ENCODE results near the gene ANKRD11.
A peak's percentile ranks its signal among the peaks of the same experiment; 100 is the strongest.

Gene ANKRD11

DNA sequence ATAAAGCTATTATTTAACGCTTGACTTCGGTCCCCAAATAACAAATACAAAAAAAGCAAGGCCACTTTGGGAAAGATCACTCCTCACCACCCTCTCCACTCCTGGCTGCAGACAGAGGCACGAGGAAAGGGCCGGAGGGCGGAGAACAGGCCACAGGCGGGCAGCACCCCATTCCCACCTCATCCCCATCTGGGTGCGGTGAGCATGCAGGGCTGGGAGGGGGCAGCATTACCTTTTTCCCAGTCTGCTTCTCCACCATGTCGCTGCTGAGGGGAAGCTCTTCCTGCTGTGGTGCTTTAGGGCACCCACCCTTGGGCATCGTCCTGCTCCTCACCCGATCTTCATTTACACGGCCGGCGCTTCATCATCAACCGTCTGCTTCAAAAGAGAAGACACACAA, 173.7 kb downstream of the ANKRD11 start:
- ChIA-PET CTCF (interaction anchor here (1.2 to 2.8 kb wide), 2 partner anchors 8 to 579 kb away, joined by 3 to 9 read pairs; no protein-coding TSS in a partner anchor), POLR2A (no interaction called here)
- TF ChIP-seq CTCF (IDR thresholded peaks at IDR 0.05; ENCODE audit: control extremely low read depth, extremely low read depth, low read depth, missing control alignments) = no peak
- DNase-seq (ENCODE audit: extremely low spot score) = no peak

DNA sequence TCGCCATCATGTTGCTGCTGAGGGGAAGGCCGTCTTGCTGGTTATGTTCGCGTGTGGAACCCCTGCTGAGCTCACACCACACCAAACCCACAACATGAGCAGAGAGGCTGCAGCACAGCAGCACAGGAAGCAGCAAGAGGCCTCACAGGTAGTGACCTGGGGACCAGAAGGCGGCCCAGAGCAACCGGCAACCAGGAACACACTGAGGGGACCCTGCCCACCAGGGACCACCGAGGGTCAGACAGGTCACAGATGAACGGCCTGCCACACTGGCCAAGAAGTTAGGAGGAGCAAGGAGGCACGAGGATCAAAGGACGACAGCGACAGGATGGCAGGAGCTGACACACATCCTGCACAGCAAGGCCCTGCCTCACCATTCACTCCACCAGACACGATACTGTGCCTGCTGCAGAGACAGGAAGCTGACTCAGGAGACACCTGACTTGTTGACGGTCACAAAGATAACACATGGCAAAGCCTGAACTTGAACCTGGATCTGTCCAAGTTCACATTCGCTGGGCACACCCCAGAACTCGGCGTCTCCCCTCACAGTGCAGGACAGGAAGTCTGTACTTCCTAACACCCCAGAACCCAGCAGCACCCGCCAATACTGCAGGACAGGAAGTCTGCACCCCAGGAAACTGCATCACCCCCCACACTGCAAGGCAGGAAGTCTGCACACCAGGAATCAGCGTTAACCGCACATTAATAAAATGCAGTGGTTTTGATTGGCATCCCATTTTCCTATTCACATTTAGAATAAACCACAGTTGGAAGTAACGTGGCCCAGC, 174.4 kb downstream of the ANKRD11 start:
- no peak for TF ChIP-seq CTCF (IDR thresholded peaks at IDR 0.05; ENCODE audit: control extremely low read depth, extremely low read depth, low read depth, missing control alignments)
- ChIA-PET POLR2A (no interaction called here), CTCF (interaction anchor here (1.1 to 2.8 kb wide), 3 partner anchors 8 to 579 kb away, joined by 3 to 9 read pairs (median 7); no protein-coding TSS in a partner anchor)
- DNase-seq (ENCODE audit: extremely low spot score) = peak; percentile 68

- ChIA-PET CTCF (interaction anchor here (1.1 to 2.8 kb wide), 2 partner anchors 9 to 26 kb away, joined by 7 to 9 read pairs; no protein-coding TSS in a partner anchor), POLR2A (no interaction called here)
- no peak for TF ChIP-seq CTCF (IDR thresholded peaks at IDR 0.05; ENCODE audit: control extremely low read depth, extremely low read depth, low read depth, missing control alignments)
- DNase-seq (ENCODE audit: extremely low spot score) = no peak
These were observed 175.1 kb downstream of the ANKRD11 start for GRCh38 chr16:89315271-89315670.

GRCh38 chr16:89314854-89315253, 175.5 kb downstream of the ANKRD11 start:
- POLR2A ChIA-PET = no interaction called here
- no peak for DNase-seq (ENCODE audit: extremely low spot score)
- TF ChIP-seq CTCF (IDR thresholded peaks at IDR 0.05; ENCODE audit: control extremely low read depth, extremely low read depth, low read depth, missing control alignments) = no peak
- CTCF ChIA-PET = interaction anchor here (1.1 to 2.8 kb wide), 2 partner anchors 9 to 26 kb away, joined by 7 to 9 read pairs; no protein-coding TSS in a partner anchor

DNA sequence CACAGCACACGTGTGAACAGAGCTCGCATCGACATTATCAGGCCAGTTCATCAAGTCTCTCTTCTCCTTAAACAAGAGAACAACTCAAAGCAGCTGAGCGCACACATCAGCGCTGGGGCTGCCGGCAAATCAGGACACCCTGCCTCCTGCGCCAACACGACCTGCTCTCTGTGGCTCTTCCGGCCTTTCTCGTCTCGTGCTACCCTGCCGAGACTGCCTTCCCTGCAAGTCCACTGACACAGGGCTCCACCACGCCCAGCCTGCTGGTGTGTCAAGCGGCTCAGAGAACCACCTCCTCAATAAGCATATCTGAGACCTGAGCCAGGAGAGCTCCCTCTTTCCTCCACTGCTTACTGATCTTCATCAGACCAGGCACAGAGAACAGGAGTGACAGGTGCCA, 176.0 kb downstream of the ANKRD11 start:
- no peak for TF ChIP-seq CTCF (IDR thresholded peaks at IDR 0.05; ENCODE audit: control extremely low read depth, extremely low read depth, low read depth, missing control alignments)
- CTCF ChIA-PET = interaction anchor here (1.5 to 2.8 kb wide), 2 partner anchors 10 to 42 kb away, joined by 5 to 9 read pairs; no protein-coding TSS in a partner anchor
- no peak for DNase-seq (ENCODE audit: extremely low spot score)
- POLR2A ChIA-PET = interaction anchor here (0.6 kb wide), 1 partner anchor 41 kb away, joined by 6 read pairs; no protein-coding TSS in a partner anchor

DNA sequence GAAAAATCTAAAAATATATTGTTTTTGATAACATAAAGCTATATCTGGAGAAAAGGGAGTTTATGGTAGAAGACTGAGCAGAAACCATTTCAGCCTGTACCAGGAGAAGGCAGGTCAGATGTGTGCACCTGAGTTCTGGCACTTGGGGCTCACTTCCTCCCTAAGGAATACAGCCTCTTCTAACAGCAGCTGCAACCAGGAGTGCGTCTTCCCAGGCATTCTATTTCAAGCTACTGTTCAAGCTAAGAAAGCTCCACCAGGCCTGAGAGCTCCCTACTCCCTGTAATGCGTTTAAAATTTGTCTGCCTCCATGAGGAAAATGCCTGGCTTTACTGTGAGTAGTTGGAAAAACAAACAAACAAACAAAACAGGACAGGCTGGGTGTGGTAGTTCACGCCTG, 176.8 kb downstream of the ANKRD11 start:
- CTCF ChIA-PET = interaction anchor here (1.2 to 2.8 kb wide), 4 partner anchors 11 to 195 kb away, joined by 5 to 9 read pairs (median 6); no protein-coding TSS in a partner anchor
- no peak for TF ChIP-seq CTCF (IDR thresholded peaks at IDR 0.05; ENCODE audit: control extremely low read depth, extremely low read depth, low read depth, missing control alignments)
- POLR2A ChIA-PET = interaction anchor here (0.6 kb wide), 1 partner anchor 40 kb away, joined by 6 read pairs; no protein-coding TSS in a partner anchor
- no peak for DNase-seq (ENCODE audit: extremely low spot score)
